IMR-90 (cell line): ENCODE measurements around the gene SPECC1L.

ENCODE experiments used
- CTCF ChIP-seq: conservative IDR thresholded peaks from 2 replicates; pipeline ENCODE4 v1.5.1; 2012; ENCODE audit warnings: mild to moderate bottlenecking, low read depth, low read length, improper control_type of control experiment
- FOS ChIP-seq: fragments of 150-350 bp; IDR thresholded peaks from 2 replicates; pipeline ENCODE4 v1.6.1; 2016; ENCODE audit warnings: low read depth, low read length
- MAFK ChIP-seq: IDR thresholded peaks from 2 replicates; pipeline ENCODE4 v1.6.1; 2012; ENCODE audit warnings: low read depth, low read length, improper control_type of control experiment
- MXI1 ChIP-seq: IDR thresholded peaks from 2 replicates; pipeline ENCODE4 v1.6.1; 2012; ENCODE audit warnings: low read depth, mild to moderate bottlenecking, low read length, moderate library complexity, borderline replicate concordance
- POLR2A ChIP-seq: IDR thresholded peaks from 2 replicates; pipeline ENCODE4 v1.6.1; 2012; ENCODE audit warnings: mild to moderate bottlenecking, low read depth, low read length
- RAD21 ChIP-seq: IDR thresholded peaks from 2 replicates; pipeline ENCODE4 v1.6.1; 2012; ENCODE audit warnings: low read length, improper control_type of control experiment

- no peak for TF ChIP-seq FOS
- no peak for TF ChIP-seq CTCF
- TF ChIP-seq RAD21, result no peak
- no peak for TF ChIP-seq MXI1
- no peak for TF ChIP-seq POLR2A
- no peak for TF ChIP-seq MAFK
Measured at GRCh38 chr22:24233816-24234215, 36.8 kb upstream of the SPECC1L start.
